Measurements from ENCODE around the gene LIPC.

LIPC gene

DNA sequence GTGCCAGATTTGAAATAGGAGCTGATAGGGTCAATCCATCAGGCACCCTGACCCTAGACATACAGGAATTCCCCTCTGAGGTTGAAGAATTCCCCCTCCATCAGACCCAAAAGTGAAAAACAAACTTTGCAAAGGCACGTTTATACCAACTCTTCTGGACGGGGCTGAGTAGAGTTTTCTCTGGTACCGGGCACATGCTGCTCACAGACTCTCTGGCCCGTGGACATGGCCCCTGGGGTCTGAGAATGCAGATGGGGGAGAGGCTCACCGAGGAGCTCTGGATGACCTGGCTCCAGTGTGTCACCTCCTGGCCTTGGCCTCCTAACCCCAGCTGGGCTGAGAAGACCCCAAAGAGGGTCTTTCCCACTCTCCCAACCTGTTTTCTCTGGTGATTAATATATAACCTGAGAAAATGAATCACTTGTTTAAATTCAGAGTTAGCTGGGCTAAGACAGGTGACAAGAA lies 11.2 kb upstream of the LIPC start:
- Histone ChIP-seq H3K4me1 (ENCODE audit: control insufficient read depth, insufficient read depth, low read length, unreplicated experiment) (no peaks in the 10 kb centered on the region), H2AFZ (ENCODE audit: low read length, unreplicated experiment) (no peak overlapping the region), H3K79me2 (ENCODE audit: control insufficient read depth, insufficient read depth, low read length, unreplicated experiment) (no peaks in the 10 kb centered on the region), H3K4me3 (ENCODE audit: low read depth, low read length) (no peak overlapping the region), H3K27ac (ENCODE audit: low read depth, low read length) (no peak overlapping the region), H3K27me3 (ENCODE audit: insufficient read depth, low read length) (no peaks in the 10 kb centered on the region), H3K36me3 (ENCODE audit: insufficient read depth, low read length) (no peaks in the 10 kb centered on the region)

DNA sequence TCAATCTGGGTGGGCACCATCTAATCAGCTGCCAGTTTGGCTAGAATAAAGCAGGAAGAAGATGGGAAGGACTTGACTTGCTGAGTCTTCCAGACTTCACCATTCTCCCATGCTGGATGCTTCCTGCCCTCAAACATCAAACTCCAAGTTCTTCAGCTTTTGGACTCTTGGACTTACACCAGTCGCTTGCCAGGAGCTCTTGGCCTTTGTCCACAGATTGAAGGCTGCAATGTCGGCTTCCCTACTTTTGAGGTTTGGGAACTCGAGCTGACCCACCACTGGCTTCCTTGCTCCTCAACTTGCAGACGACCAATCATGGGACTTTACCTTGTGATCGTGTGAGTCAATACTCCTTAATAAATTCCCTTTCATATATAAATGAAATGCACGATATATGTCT lies 8.6 kb upstream of the LIPC start:
- no peaks in the 10 kb centered on the region for H3K4me1 ChIP-seq (ENCODE audit: control insufficient read depth, insufficient read depth, low read length, unreplicated experiment)
- no peak overlapping the region for H3K4me3 ChIP-seq (ENCODE audit: low read depth, low read length)
- H3K27ac ChIP-seq (ENCODE audit: low read depth, low read length) = no peak overlapping the region
- no peaks in the 10 kb centered on the region for H3K27me3 ChIP-seq (ENCODE audit: insufficient read depth, low read length)
- H3K79me2 ChIP-seq (ENCODE audit: control insufficient read depth, insufficient read depth, low read length, unreplicated experiment) = no peaks in the 10 kb centered on the region
- H2AFZ ChIP-seq (ENCODE audit: low read length, unreplicated experiment) = no peak overlapping the region
- H3K36me3 ChIP-seq (ENCODE audit: insufficient read depth, low read length) = no peaks in the 10 kb centered on the region

DNA sequence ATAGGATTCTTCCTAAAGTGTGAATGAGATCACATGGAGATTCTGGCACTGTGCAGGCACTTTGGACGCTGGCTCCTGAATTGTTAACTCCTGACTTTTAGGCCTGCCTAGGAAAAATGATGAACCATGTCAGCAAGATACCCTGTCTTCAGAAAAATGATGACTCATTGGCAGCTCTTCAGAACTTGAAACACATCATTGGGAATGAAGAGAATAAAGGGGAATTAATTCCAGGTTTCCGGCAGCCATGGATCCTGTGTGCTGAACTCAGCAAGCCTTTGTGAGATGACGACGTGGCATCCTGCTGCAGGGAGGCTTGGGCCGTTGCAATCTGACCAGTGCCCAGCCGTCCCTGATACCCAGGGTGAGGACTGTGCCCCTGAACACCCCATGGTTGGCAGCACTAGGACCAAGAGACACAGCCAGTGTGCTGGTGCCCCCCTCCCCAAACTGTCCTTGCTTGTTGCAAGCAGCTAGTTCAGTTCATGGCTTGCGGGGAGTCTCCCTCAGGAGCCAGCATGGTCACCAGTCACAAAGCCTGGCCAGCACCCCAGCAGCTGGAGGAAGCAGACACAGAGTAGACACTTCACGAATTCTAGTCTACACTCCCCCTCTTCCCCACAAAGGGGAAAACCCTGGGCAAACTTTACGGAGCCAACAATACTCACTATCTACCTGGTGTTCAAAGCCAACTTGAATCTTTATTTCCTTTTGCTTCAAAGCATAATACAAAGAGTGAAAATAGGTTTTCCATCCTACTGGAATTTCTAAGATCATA lies 7.8 kb upstream of the LIPC start:
- Histone ChIP-seq H2AFZ (ENCODE audit: low read length, unreplicated experiment) (no peak overlapping the region), H3K4me1 (ENCODE audit: control insufficient read depth, insufficient read depth, low read length, unreplicated experiment) (no peaks in the 10 kb centered on the region), H3K79me2 (ENCODE audit: control insufficient read depth, insufficient read depth, low read length, unreplicated experiment) (no peaks in the 10 kb centered on the region), H3K4me3 (ENCODE audit: low read depth, low read length) (no peak overlapping the region), H3K27me3 (ENCODE audit: insufficient read depth, low read length) (no peaks in the 10 kb centered on the region), H3K36me3 (ENCODE audit: insufficient read depth, low read length) (no peaks in the 10 kb centered on the region), H3K27ac (ENCODE audit: low read depth, low read length) (no peak overlapping the region)

DNA sequence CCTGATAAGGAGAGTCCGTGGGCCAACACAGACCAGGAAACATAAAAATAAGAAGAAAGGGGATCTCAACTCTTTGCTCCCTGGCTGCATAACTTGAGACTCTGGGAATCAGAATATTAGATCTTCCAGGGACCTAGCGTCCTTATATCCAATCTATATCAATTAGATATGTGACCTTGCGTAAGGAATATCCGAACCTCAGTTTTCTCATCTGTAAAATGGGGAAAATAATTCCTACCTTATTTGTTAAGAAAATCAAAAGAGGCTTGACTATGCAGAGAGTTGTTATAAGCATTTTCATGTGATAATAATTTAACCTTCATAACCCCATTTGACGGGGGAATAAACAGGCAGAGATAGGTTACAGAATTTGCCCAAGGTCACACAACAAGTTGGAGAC lies 7.1 kb upstream of the LIPC start:
- no peaks in the 10 kb centered on the region for H3K27me3 ChIP-seq (ENCODE audit: insufficient read depth, low read length)
- H3K27ac ChIP-seq (ENCODE audit: low read depth, low read length) = no peak overlapping the region
- H3K36me3 ChIP-seq (ENCODE audit: insufficient read depth, low read length) = no peaks in the 10 kb centered on the region
- no peak overlapping the region for H2AFZ ChIP-seq (ENCODE audit: low read length, unreplicated experiment)
- no peaks in the 10 kb centered on the region for H3K79me2 ChIP-seq (ENCODE audit: control insufficient read depth, insufficient read depth, low read length, unreplicated experiment)
- H3K4me3 ChIP-seq (ENCODE audit: low read depth, low read length) = no peak overlapping the region
- no peaks in the 10 kb centered on the region for H3K4me1 ChIP-seq (ENCODE audit: control insufficient read depth, insufficient read depth, low read length, unreplicated experiment)

DNA sequence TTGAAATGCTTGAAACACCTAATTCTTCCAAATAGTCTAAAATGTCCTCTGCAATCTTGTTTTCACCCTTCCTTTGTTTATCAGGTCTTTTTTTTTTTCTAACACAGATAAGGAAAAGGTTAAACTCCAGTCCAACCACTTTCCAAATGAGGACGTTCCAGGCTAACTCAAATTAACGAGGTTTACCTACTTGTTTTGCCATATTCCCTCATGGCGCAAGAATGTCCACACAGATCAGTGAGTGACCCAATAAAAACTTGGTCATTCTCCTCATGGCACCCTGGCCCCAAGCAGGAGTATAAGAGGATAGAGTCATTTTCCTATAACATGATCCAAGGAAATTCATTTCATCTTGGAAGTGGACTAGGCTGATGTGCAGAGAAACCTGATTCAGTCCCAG lies 6.6 kb upstream of the LIPC start:
- H3K4me1 ChIP-seq (ENCODE audit: control insufficient read depth, insufficient read depth, low read length, unreplicated experiment) = no peaks in the 10 kb centered on the region
- H3K79me2 ChIP-seq (ENCODE audit: control insufficient read depth, insufficient read depth, low read length, unreplicated experiment) = no peaks in the 10 kb centered on the region
- no peaks in the 10 kb centered on the region for H3K27me3 ChIP-seq (ENCODE audit: insufficient read depth, low read length)
- H3K27ac ChIP-seq (ENCODE audit: low read depth, low read length) = no peak overlapping the region
- H2AFZ ChIP-seq (ENCODE audit: low read length, unreplicated experiment) = no peak overlapping the region
- no peaks in the 10 kb centered on the region for H3K36me3 ChIP-seq (ENCODE audit: insufficient read depth, low read length)
- H3K4me3 ChIP-seq (ENCODE audit: low read depth, low read length) = no peak overlapping the region

DNA sequence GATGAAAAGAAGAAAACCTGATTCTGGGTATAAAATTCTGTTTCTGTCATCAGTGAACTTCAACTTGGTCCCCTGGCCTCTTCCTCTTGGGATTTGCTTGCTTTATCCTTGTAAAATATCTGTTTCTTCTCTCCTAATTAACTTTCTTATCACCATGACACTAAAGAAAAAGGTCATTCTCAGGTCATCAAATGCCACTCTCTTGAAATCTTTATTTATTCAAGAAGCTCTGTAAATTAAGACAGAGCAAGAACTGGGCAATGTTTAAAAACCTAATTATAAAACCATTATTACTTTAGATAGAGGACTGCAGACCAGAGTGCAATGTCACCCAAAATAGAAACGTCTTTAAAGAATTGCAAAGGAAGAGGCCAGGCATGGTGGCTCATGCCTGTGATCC lies 6.0 kb upstream of the LIPC start:
- H3K4me3 ChIP-seq (ENCODE audit: low read depth, low read length) = no peak overlapping the region
- no peak overlapping the region for H3K27ac ChIP-seq (ENCODE audit: low read depth, low read length)
- H2AFZ ChIP-seq (ENCODE audit: low read length, unreplicated experiment) = no peak overlapping the region

DNA sequence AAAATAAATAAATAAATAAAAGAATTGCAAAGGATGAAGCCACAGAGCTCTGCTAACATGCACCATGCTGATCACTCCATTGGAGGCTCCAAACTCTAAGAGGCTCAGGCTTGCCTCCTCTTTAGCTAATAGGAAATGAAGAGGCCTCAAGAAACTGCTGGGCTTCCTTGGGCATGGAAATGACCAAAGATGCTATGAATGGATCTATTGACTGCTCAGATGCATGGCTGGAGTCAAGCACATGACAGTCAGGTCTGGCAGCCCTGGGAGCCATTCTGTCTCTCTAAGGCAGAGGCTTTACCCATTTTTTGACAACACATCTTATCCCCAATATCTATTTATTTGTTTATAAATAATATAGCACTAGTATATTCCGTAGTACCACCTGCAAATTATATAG lies 5.3 kb upstream of the LIPC start:
- no peaks in the 10 kb centered on the region for H3K79me2 ChIP-seq (ENCODE audit: control insufficient read depth, insufficient read depth, low read length, unreplicated experiment)
- no peaks in the 10 kb centered on the region for H3K36me3 ChIP-seq (ENCODE audit: insufficient read depth, low read length)
- no peaks in the 10 kb centered on the region for H3K4me1 ChIP-seq (ENCODE audit: control insufficient read depth, insufficient read depth, low read length, unreplicated experiment)
- no peaks in the 10 kb centered on the region for H3K27me3 ChIP-seq (ENCODE audit: insufficient read depth, low read length)
- no peak overlapping the region for H2AFZ ChIP-seq (ENCODE audit: low read length, unreplicated experiment)
- no peak overlapping the region for H3K27ac ChIP-seq (ENCODE audit: low read depth, low read length)
- H3K4me3 ChIP-seq (ENCODE audit: low read depth, low read length) = no peak overlapping the region

More for the DNA sequence above, 6.0 kb upstream of the LIPC start:
- Histone ChIP-seq H3K4me1 (ENCODE audit: control insufficient read depth, insufficient read depth, low read length, unreplicated experiment) (no peaks in the 10 kb centered on the region), H3K79me2 (ENCODE audit: control insufficient read depth, insufficient read depth, low read length, unreplicated experiment) (no peaks in the 10 kb centered on the region), H3K36me3 (ENCODE audit: insufficient read depth, low read length) (no peaks in the 10 kb centered on the region), H3K27me3 (ENCODE audit: insufficient read depth, low read length) (no peaks in the 10 kb centered on the region)

DNA sequence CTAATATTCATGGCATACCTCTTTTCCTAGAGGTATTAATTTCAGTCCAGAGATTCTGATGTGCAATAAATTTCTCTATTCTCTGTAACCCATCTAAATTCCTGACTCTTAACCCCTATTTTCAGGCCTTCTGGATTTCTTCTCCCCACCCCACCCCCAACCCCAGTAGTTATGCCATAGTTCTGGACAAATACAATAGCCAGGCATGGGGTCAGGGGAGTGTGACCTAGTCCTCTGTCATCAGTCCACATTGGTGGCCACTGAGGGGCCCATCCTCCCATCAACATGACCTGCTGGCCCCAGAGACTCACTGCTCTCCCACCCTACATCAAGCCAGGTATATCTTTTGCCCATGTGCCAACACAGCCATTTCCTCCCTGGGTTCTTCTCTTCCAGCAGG lies 3.8 kb upstream of the LIPC start:
- H3K4me1 ChIP-seq (ENCODE audit: control insufficient read depth, insufficient read depth, low read length, unreplicated experiment) = peaks cover 11% of the 10 kb centered on the region
- H3K27me3 ChIP-seq (ENCODE audit: insufficient read depth, low read length) = no peaks in the 10 kb centered on the region
- no peaks in the 10 kb centered on the region for H3K36me3 ChIP-seq (ENCODE audit: insufficient read depth, low read length)
- no peaks in the 10 kb centered on the region for H3K79me2 ChIP-seq (ENCODE audit: control insufficient read depth, insufficient read depth, low read length, unreplicated experiment)
- no peak overlapping the region for H2AFZ ChIP-seq (ENCODE audit: low read length, unreplicated experiment)
- H3K4me3 ChIP-seq (ENCODE audit: low read depth, low read length) = no peak overlapping the region
- H3K27ac ChIP-seq (ENCODE audit: low read depth, low read length) = no peak overlapping the region

DNA sequence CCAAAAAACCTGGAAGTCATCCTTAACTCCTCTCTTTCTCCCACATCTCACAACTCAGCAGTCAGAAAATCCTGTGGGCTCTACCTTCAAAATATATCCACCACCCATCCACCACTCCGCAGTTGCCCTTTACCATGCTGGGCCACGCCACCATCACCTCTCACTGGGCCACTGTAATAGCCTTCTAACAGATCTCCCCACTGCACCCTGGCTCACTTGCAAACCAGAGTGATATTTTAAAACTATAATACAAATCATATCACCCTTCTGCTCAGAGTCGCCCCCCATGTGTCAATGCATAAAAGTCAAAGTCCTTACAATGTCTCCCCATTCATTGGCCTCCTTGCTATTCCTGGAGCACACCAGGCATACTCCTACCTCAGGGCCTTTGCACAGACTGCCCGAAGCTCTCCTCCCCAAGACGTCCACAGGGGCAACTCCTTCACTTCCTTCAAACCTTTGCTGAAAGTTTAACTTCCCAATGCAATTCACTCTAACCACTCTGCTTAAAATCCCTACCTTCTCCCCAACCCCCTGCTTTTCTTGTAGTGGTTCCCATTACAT lies 1.5 kb upstream of the LIPC start:
- Histone ChIP-seq H3K36me3 (ENCODE audit: insufficient read depth, low read length) (no peaks in the 10 kb centered on the region), H3K4me1 (ENCODE audit: control insufficient read depth, insufficient read depth, low read length, unreplicated experiment) (peaks cover 11% of the 10 kb centered on the region), H2AFZ (ENCODE audit: low read length, unreplicated experiment) (no peak overlapping the region), H3K27me3 (ENCODE audit: insufficient read depth, low read length) (no peaks in the 10 kb centered on the region), H3K79me2 (ENCODE audit: control insufficient read depth, insufficient read depth, low read length, unreplicated experiment) (no peaks in the 10 kb centered on the region), H3K4me3 (ENCODE audit: low read depth, low read length) (no peak overlapping the region), H3K27ac (ENCODE audit: low read depth, low read length) (no peak overlapping the region)

DNA sequence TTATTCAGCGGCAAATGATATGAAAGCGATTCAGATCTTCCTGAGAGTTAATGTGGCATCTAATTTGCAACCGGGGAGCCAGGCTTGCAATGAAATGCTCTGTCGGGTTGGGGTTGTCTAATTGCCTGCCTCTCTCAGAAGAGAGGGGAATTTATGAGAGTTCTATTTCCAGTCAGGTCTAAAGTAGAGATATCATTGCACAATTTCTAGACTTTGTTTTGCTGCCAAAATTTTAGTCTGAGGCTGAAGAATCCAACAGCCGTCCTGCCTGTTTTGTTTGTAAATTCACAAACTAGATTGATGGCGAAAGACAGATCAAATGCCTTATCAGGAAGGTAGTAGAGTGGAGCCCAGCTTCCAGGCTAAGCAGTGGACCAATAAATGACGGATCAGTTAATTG lies 610 bp downstream of the LIPC start:
- no peak overlapping the region for H3K27ac ChIP-seq (ENCODE audit: low read depth, low read length)

DNA sequence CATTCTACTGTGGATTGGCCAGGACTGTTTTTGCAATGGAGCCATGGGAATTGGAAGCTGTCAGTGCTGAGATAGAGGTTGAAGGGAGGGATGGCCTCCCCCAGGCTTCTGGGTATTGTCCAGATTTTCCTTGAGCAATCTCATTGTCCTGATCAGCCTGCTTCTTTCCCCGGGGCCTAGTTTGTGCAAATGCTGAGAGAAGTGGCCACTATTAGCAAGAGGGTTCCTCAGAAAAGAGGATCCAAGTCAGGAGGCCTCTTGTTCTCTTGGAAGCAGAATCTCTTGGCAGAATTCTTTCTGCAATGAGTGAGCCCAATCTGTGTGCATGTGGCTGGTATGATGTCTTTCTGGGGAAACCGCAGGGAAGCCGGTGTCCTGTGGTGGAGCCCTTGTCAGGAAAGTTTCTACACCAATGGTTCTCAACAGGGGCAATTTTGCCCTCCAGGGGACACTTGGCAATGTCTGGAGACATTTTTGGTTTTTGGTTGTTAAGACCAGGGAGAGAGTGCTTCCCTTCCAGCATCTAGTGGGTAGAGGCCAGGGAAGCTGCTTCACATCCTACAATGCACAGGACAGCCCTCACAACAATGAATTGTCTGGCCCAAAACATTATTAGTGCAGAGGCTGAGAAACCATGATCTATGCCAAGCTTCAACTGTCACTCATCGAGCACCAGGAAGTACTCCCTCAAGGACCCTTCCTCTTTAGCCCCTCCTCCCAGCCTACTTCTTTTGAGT lies 2.0 kb downstream of the LIPC start:
- no peaks in the 10 kb centered on the region for H3K36me3 ChIP-seq (ENCODE audit: insufficient read depth, low read length)
- H3K79me2 ChIP-seq (ENCODE audit: control insufficient read depth, insufficient read depth, low read length, unreplicated experiment) = no peaks in the 10 kb centered on the region
- H3K4me1 ChIP-seq (ENCODE audit: control insufficient read depth, insufficient read depth, low read length, unreplicated experiment) = peaks cover 11% of the 10 kb centered on the region
- H2AFZ ChIP-seq (ENCODE audit: low read length, unreplicated experiment) = no peak overlapping the region
- H3K27me3 ChIP-seq (ENCODE audit: insufficient read depth, low read length) = no peaks in the 10 kb centered on the region
- no peak overlapping the region for H3K4me3 ChIP-seq (ENCODE audit: low read depth, low read length)
- H3K27ac ChIP-seq (ENCODE audit: low read depth, low read length) = no peak overlapping the region

More for the DNA sequence above, 610 bp downstream of the LIPC start:
- no peak overlapping the region for H3K4me3 ChIP-seq (ENCODE audit: low read depth, low read length)
- no peaks in the 10 kb centered on the region for H3K36me3 ChIP-seq (ENCODE audit: insufficient read depth, low read length)
- H3K79me2 ChIP-seq (ENCODE audit: control insufficient read depth, insufficient read depth, low read length, unreplicated experiment) = no peaks in the 10 kb centered on the region
- no peak overlapping the region for H2AFZ ChIP-seq (ENCODE audit: low read length, unreplicated experiment)
- no peaks in the 10 kb centered on the region for H3K27me3 ChIP-seq (ENCODE audit: insufficient read depth, low read length)
- peaks cover 11% of the 10 kb centered on the region for H3K4me1 ChIP-seq (ENCODE audit: control insufficient read depth, insufficient read depth, low read length, unreplicated experiment)

All from ACC112 (cell line).